OCI-LY1 (cell line): ENCODE data around the gene HAUS2.

Source experiments
- H2AFZ ChIP-seq: fragments of 200-600 bp; sonication (generic), shearing (Covaris generic); 2 replicates; pipeline ENCODE4 v1.6.0; 2014; ENCODE audit warnings: antibody characterized with exemption, mild to moderate bottlenecking, low read length
- H3F3A ChIP-seq: fragments of 200-600 bp; sonication (generic), shearing (Covaris generic); 2 replicates; pipeline ENCODE4 v1.6.0; 2014; ENCODE audit warnings: mild to moderate bottlenecking, antibody characterized with exemption, low read length, moderate library complexity; ENCODE audit not compliant: insufficient read depth
- H3K27ac ChIP-seq: fragments of 200-600 bp; sonication (generic); 2 replicates; pipeline ENCODE4 v1.5.1; 2014; ENCODE audit warnings: low read length, mixed run types, mild to moderate bottlenecking, low read depth; ENCODE audit not compliant: poor library complexity, severe bottlenecking
- H3K27me3 ChIP-seq: fragments of 200-600 bp; sonication (generic); 2 replicates; pipeline ENCODE4 v1.6.0; 2014; ENCODE audit warnings: antibody characterized with exemption, mild to moderate bottlenecking, low read length, moderate library complexity; ENCODE audit not compliant: insufficient read depth
- H3K36me3 ChIP-seq: fragments of 200-600 bp; sonication (generic); 2 replicates; pipeline ENCODE4 v1.6.1; 2014; ENCODE audit warnings: mild to moderate bottlenecking, antibody characterized with exemption, low read length, moderate library complexity, mixed read lengths; ENCODE audit not compliant: insufficient read depth
- H3K4me1 ChIP-seq: fragments of 200-600 bp; sonication (generic); 2 replicates; pipeline ENCODE4 v1.5.1; 2014; ENCODE audit warnings: mild to moderate bottlenecking, low read length, moderate library complexity; ENCODE audit not compliant: insufficient read depth, severe bottlenecking
- H3K4me2 ChIP-seq: fragments of 200-600 bp; sonication (generic), shearing (Covaris generic); 2 replicates; pipeline ENCODE4 v1.6.1; 2014; ENCODE audit warnings: low read length
- H3K4me3 ChIP-seq: fragments of 200-600 bp; sonication (generic); 2 replicates; pipeline ENCODE4 v1.5.1; 2014; ENCODE audit warnings: low read length, low read depth, mild to moderate bottlenecking, mixed read lengths; ENCODE audit not compliant: poor library complexity, severe bottlenecking
- H3K79me2 ChIP-seq: fragments of 200-600 bp; shearing (Covaris generic); 2 replicates; pipeline ENCODE4 v1.6.1; 2016; ENCODE audit warnings: mixed run types, low read length, mixed read lengths; ENCODE audit not compliant: insufficient read depth
- H3K9ac ChIP-seq: fragments of 200-600 bp; sonication (generic), shearing (Covaris generic); 2 replicates; pipeline ENCODE4 v1.6.1; 2014; ENCODE audit warnings: mild to moderate bottlenecking, low read length, mixed read lengths
- H3K9me2 ChIP-seq: fragments of 200-600 bp; sonication (generic), shearing (Covaris generic); 2 replicates; pipeline ENCODE4 v1.6.1; 2014; ENCODE audit warnings: low read depth, mild to moderate bottlenecking, low read length, mixed read lengths
- H3K9me3 ChIP-seq: fragments of 200-600 bp; shearing (Covaris generic); 2 replicates; pipeline ENCODE4 v1.6.1; 2014; ENCODE audit warnings: low read length, mixed read lengths
- H4K20me1 ChIP-seq: fragments of 200-600 bp; sonication (generic), shearing (Covaris generic); 2 replicates; pipeline ENCODE4 v1.6.0; 2016; ENCODE audit warnings: mild to moderate bottlenecking, low read length; ENCODE audit not compliant: insufficient read depth
- EZH2 ChIP-seq: fragments of 200-600 bp; sonication (generic), shearing (Covaris generic); IDR thresholded peaks from 2 replicates; pipeline ENCODE4 v1.8.0; 2017; ENCODE audit warnings: borderline replicate concordance, mixed run types, mild to moderate bottlenecking, antibody characterized with exemption, low read length, moderate library complexity, mixed read lengths
- TF ChIP-seq, protein P1 (sequence below): fragments of 200-600 bp; sonication (generic), shearing (Covaris generic); IDR thresholded peaks from 2 replicates; pipeline ENCODE4 v1.5.1; 2017; ENCODE audit warnings: mild to moderate bottlenecking, antibody characterized with exemption, low read length, moderate library complexity, mixed read lengths

The HAUS2 gene

DNA sequence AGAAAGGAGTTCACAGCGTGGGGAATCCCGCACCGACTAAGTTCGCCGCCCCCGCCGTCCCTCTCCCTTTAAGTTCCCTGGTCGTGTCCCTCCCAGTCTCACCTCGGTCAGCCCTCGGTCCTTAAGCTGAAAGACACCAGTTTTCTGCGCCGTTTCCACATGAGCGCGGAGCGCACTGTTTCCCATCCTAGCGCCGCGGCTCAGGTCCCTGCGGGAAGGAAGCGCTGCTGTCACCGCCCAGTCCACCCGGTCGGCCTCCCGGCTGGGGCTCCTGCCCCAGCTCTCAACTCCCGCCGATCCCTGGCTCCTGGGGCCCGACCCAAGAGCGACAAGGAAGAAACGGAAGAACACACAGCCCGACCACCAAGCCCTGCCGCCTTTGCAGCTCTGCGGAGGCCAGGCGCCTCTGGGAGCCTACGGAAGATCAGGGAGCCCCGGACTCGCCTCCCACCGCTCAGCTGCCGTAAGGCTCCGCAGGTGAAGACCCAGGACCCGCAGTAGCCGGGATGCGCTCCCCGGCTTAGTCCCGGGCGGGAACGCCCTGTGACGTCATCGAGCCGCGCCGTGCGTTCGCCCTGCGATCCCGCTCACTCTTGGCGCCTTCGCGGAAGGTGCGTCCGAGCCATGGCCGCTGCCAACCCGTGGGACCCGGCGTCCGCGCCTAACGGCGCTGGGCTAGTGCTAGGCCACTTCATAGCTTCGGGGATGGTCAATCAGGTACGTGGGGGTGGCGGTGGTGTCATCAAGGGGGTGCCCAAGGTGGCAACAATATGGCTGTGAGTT lies at the start of gene HAUS2, which contains the start of gene LRRC57:
Gene HAUS2, plus strand, starts transcription at position 590 of the 783 bp plus-strand sequence. Its CDS starts 35 bp downstream, at position 625.
Gene LRRC57, minus strand, starts transcription at position 545 of the 783 bp plus-strand sequence. Its CDS starts 359 bp downstream, at position 186.
- peak within 1 kb of the TSS; percentile 69 for H3K27ac ChIP-seq
- H3K9me3 ChIP-seq: no peaks in the 10 kb centered on the region
- H4K20me1 ChIP-seq: no peaks in the 10 kb centered on the region
- peaks cover 54% of the 10 kb centered on the region for H3K4me1 ChIP-seq
- TF ChIP-seq EZH2: no peak
- TF ChIP-seq, protein P1, sequence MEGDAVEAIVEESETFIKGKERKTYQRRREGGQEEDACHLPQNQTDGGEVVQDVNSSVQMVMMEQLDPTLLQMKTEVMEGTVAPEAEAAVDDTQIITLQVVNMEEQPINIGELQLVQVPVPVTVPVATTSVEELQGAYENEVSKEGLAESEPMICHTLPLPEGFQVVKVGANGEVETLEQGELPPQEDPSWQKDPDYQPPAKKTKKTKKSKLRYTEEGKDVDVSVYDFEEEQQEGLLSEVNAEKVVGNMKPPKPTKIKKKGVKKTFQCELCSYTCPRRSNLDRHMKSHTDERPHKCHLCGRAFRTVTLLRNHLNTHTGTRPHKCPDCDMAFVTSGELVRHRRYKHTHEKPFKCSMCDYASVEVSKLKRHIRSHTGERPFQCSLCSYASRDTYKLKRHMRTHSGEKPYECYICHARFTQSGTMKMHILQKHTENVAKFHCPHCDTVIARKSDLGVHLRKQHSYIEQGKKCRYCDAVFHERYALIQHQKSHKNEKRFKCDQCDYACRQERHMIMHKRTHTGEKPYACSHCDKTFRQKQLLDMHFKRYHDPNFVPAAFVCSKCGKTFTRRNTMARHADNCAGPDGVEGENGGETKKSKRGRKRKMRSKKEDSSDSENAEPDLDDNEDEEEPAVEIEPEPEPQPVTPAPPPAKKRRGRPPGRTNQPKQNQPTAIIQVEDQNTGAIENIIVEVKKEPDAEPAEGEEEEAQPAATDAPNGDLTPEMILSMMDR: no peak
- peak within 1 kb of the TSS; percentile 88 for H3K4me3 ChIP-seq
- H3K36me3 ChIP-seq: peaks cover 51% of the 10 kb centered on the region
- no peak within 1 kb of the TSS; the same call in 1 of the 2 replicates for H2AFZ ChIP-seq
- H3K4me2 ChIP-seq: peak within 1 kb of the TSS; percentile 93
- H3K27me3 ChIP-seq: no peaks in the 10 kb centered on the region
- H3K9ac ChIP-seq: peak within 1 kb of the TSS; percentile 95
- peaks cover 49% of the 10 kb centered on the region for H3K79me2 ChIP-seq
- H3K9me2 ChIP-seq: no peaks in the 10 kb centered on the region
- no peaks in the 10 kb centered on the region for H3F3A ChIP-seq

DNA sequence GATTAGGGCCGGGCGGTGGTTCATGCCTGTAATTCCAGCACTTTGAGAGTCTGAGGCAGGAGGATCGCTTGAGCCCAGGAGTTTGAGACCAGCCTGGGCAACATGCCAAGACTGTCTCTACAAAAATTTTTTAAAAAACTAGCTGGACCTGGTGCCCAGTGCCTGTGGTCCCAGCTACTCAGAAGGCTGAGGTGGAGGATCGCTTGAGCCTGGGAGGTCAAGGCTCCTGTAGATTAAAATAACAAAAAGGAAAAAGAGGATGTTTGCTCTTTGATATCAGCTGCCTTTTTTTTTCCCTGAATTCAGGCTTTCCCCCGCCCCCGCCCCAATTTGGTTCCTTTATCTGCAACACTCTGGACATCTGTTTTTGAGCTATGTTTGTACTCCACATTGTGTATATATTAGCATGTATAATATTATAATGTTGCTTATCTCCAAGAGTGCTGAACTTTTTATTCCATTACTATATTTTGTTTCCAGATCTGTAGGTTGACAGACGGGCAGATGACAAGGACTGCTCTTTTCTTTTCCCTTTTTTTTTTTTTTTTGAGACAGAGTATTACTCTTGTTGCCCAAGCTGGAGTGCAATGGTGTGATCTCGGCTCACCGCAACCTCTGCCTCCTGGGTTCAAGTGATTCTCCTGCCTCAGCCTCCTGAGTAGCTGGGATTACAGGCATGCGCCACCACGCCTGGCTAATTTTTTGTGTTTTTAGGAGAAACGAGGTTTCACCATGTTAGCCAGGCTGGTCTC lies 48.6 kb upstream of the HAUS2 start:
- H3K27ac ChIP-seq: peak overlapping the region; percentile 91
- H3K79me2 ChIP-seq: peaks cover 11% of the 10 kb centered on the region; the same call in 1 of the 2 replicates
- H3K4me3 ChIP-seq: no peak overlapping the region

DNA sequence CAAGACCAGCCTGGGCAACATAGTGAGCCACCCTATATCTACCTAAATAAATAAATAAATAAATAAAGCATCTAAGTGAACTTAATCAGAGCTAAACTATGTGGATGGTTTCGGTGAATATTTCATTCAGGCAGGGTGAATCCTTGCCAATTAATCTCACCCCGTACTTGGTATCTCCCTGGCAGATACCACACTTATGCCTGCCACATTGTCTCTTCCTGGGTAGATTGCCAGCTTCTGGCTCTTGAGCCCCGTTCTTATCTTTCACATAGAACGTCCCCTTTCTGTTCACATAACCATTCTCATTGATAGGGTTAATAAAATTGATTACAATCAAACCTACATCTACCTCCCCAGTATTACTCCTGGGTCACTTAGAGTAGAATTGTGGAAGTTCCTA lies 46.2 kb upstream of the HAUS2 start:
- H2AFZ ChIP-seq: no peak overlapping the region
- H3K9ac ChIP-seq: no peak overlapping the region
- peaks cover 12% of the 10 kb centered on the region; the same call in 1 of the 2 replicates for H3K79me2 ChIP-seq
- H3K36me3 ChIP-seq: peaks cover 28% of the 10 kb centered on the region; the same call in 1 of the 2 replicates
- H3K9me3 ChIP-seq: no peaks in the 10 kb centered on the region
- peak overlapping the region; percentile 28; the same call in 1 of the 2 replicates for H3K4me2 ChIP-seq
- peak overlapping the region; percentile 91 for H3K27ac ChIP-seq
- peaks cover 16% of the 10 kb centered on the region; the same call in 1 of the 2 replicates for H3F3A ChIP-seq
- peaks cover 99% of the 10 kb centered on the region for H3K4me1 ChIP-seq
- TF ChIP-seq, protein P1: no peak
- TF ChIP-seq EZH2: no peak
- no peak overlapping the region for H3K4me3 ChIP-seq
- no peaks in the 10 kb centered on the region for H3K27me3 ChIP-seq
- H4K20me1 ChIP-seq: no peaks in the 10 kb centered on the region
- no peaks in the 10 kb centered on the region for H3K9me2 ChIP-seq

More for the DNA sequence above, 48.6 kb upstream of the HAUS2 start:
- H2AFZ ChIP-seq: no peak overlapping the region
- no peaks in the 10 kb centered on the region for H3K9me2 ChIP-seq
- peak overlapping the region; percentile 88 for H3K4me2 ChIP-seq
- H3K36me3 ChIP-seq: peaks cover 28% of the 10 kb centered on the region; the same call in 1 of the 2 replicates
- H3F3A ChIP-seq: peaks cover 16% of the 10 kb centered on the region; the same call in 1 of the 2 replicates
- no peaks in the 10 kb centered on the region for H4K20me1 ChIP-seq
- peaks cover 95% of the 10 kb centered on the region for H3K4me1 ChIP-seq
- no peaks in the 10 kb centered on the region for H3K9me3 ChIP-seq
- no peaks in the 10 kb centered on the region for H3K27me3 ChIP-seq
- TF ChIP-seq, protein P1: no peak
- no peak for TF ChIP-seq EZH2
- H3K9ac ChIP-seq: peak overlapping the region; percentile 17; the same call in 1 of the 2 replicates
